PC-9 (cell line): ENCODE results near the gene ROBO1.

ENCODE experiments used
- CTCF ChIP-seq: fragments of 200-600 bp; sonication (generic); conservative IDR thresholded peaks from 2 replicates; pipeline ENCODE4 v1.6.1; 2017; ENCODE audit warnings: mixed run types, antibody characterized with exemption, mild to moderate bottlenecking, moderate library complexity
- EZH2 ChIP-seq: fragments of 200-600 bp; sonication (generic); IDR thresholded peaks from 2 replicates; pipeline ENCODE4 v1.8.0; 2017; ENCODE audit warnings: antibody characterized with exemption, low read depth

GRCh38 chr3:79202471-79203143 lies 565.2 kb downstream of the ROBO1 start:
- TF ChIP-seq CTCF (no peak), EZH2 (no peak)
